Endothelial cell of umbilical vein (primary cell): Measurements from ENCODE around the gene PLAC8.

Experiments used
- CTCF ChIP-seq, 2 donors: IDR thresholded peaks; 1 replicate in 1 of 2; 2 replicates in 1 of 2; pipeline ENCODE4 v1.5.1; 2011; ENCODE audit warnings: low read length in 2 of 2, mild to moderate bottlenecking in 2 of 2, moderate library complexity in 2 of 2, control low read depth in 1 of 2, inconsistent platforms in 1 of 2, low read depth in 1 of 2; ENCODE audit not compliant: insufficient read depth in 1 of 2; ENCODE audit errors: extremely low read depth in 1 of 2
- EZH2 ChIP-seq: IDR thresholded peaks from 2 replicates; pipeline ENCODE4 v1.6.1; 2012; ENCODE audit warnings: borderline replicate concordance, low read depth, mild to moderate bottlenecking, moderate library complexity, low read length, inconsistent platforms; ENCODE audit not compliant: severe bottlenecking
- FOS ChIP-seq: IDR thresholded peaks from 2 replicates; pipeline ENCODE4 v1.6.1; 2011; ENCODE audit warnings: mild to moderate bottlenecking, low read length, moderate library complexity, borderline replicate concordance; ENCODE audit not compliant: insufficient read depth
- GATA2 ChIP-seq: IDR thresholded peaks from 2 replicates; pipeline ENCODE4 v1.7.0; 2011; ENCODE audit warnings: low read depth, mild to moderate bottlenecking, moderate library complexity, mixed read lengths, low read length; ENCODE audit not compliant: insufficient read length, insufficient read depth
- JUN ChIP-seq: IDR thresholded peaks from 2 replicates; pipeline ENCODE4 v1.6.1; 2011; ENCODE audit warnings: borderline replicate concordance, low read depth; ENCODE audit not compliant: insufficient read length, insufficient read depth
- MAX ChIP-seq: IDR thresholded peaks from 2 replicates; pipeline ENCODE4 v1.6.1; 2011; ENCODE audit not compliant: insufficient read depth, insufficient read length
- MYC ChIP-seq: IDR thresholded peaks from one replicate; pipeline ENCODE4 v1.6.1; 2011; ENCODE audit warnings: mild to moderate bottlenecking, low read depth, low read length
- POLR2A ChIP-seq: IDR thresholded peaks from 2 replicates; pipeline ENCODE4 v1.6.1; 2012; ENCODE audit warnings: low read depth, mild to moderate bottlenecking, control low read depth, low read length
- POLR2AphosphoS5 ChIP-seq: IDR thresholded peaks from 2 replicates; pipeline ENCODE4 v1.6.1; 2012; ENCODE audit warnings: low read depth, mild to moderate bottlenecking, control low read depth, low read length, moderate library complexity; ENCODE audit not compliant: insufficient read depth

- TF ChIP-seq POLR2AphosphoS5 (no peak), POLR2A (no peak), CTCF (IDR thresholded peaks at IDR 0.05; ENCODE audit: extremely low read depth in 1 of 2, insufficient read depth in 1 of 2, low read depth in 1 of 2, low read length in 2 of 2) (no peak), GATA2 (no peak), MAX (no peak), JUN (no peak), EZH2 (no peak), FOS (no peak), MYC (no peak)
Observed at GRCh38 chr4:83089410-83090157, 24.9 kb downstream of the PLAC8 start.
